ENCODE results near the gene TRIM8.
A peak's percentile ranks its signal among the peaks of the same experiment; 100 is the strongest.

Gene TRIM8

DNA sequence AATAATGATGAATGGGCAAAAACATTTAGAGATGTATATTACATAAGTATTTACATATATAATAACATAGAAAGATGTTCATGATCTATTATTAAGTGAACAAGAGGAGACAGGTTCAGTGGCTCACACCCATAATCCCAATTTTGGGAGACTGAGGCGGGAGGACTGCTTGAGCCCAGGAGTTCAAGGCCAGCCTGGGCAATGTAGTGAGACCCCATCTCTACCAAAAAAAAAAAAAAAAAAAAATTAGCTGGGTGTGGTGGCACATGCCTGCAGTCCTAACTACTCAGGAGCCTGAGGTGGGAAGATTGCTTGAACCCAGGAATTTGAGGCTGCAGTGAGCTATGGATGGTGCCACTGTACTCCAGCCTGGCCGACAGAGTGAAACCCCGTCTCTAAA is 57.5 kb downstream of the TRIM8 start:
- ATAC-seq (no peak), DNase-seq (no peak)

DNA sequence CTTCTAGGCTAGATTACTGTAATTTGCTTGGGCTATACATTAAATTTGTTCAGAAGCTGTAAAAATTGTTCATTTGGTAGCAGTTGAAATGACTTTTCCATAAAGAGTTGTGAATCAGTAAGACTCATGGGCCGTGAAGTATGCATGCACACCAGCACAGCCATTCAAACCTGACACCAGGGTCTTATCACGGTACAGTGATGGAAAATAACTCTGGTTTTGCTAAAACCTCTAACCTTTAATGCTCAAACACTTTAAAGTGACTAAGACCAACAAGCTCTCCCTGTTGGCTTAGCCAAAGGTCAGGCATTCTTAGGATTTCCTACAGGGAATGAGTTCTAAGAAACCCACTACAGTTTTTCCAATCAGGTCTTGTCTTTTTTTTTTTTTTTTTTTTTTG is 58.5 kb downstream of the TRIM8 start:
- ATAC-seq, result peak; percentile 89
- DNase-seq, result peak; percentile 19

DNA sequence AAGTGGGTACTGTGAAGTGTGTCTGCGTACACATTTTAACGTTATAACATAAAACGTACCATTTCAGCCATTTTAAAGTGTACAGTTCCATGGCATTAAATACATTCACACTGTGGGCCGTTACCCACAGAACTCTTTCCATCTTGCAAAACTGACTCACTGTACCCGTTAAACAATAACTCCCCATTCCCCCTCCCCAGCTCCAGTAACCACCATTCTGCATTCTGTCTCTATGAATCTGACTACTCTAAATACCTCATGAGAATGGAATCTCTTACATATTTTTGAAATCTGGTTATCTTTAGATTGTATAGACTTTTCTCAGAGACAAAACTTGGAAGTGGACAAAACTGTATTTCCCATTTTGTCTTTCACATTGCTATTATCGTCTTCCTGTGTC is 60.6 kb downstream of the TRIM8 start:
- DNase-seq (no peak), ATAC-seq (peak; percentile 81)

DNA sequence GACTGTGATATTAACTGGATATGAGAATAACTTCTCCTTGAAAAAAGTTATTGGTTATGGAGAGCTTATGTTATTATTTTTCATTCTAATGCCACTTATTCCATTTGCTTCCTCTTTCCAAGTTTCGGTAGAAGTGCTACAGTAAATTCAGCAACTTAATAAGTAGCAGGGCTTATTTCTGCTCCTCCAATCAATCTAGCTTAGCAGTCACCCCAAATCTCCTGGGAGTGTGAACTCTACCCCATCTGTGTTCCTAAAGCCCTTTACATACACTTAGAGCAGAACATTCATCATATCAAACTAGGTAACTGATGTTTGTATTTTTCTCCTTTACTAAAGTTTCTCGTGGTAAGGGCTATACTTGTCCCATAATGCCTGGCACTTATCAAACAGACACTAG is 61.3 kb downstream of the TRIM8 start:
- ATAC-seq (no peak), DNase-seq (no peak)

Data from stimulated activated naive CD8-positive, alpha-beta T cell treated with anti-CD3 and anti-CD28 coated beads, Interleukin-15, Interleukin-2, amounts not matched to agents 100 U/mL and 50 U/mL, for 24 hours (primary cell).